ENCODE data around the gene PRDM4. TPM values are rescaled to one million over a fixed set of nuclear protein-coding genes. Genes with fewer than 3 reads are reported as not detected.

Gene PRDM4
- polyA plus RNA-seq, 1 of the 3 experiments (the other 2 are of a cell fraction): 22.1 TPM

DNA sequence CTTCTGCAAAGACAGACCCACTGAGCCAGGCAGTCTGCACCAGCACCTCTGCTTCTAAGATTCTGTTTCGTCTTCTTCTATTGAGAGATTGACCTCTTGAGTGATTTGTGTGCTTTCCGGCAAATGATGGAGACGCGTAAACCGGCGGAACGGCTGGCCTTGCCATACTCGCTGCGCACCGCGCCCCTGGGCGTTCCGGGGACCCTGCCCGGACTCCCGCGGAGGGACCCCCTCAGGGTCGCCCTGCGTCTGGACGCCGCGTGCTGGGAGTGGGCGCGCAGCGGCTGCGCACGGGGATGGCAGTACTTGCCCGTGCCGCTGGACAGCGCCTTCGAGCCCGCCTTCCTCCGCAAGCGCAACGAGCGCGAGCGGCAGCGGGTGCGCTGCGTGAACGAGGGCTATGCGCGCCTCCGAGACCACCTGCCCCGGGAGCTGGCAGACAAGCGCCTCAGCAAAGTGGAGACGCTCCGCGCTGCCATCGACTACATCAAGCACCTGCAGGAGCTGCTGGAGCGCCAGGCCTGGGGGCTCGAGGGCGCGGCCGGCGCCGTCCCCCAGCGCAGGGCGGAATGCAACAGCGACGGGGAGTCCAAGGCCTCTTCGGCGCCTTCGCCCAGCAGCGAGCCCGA, 14.3 kb upstream of the PRDM4 start (continued):
- TF ChIP-seq, protein P1, sequence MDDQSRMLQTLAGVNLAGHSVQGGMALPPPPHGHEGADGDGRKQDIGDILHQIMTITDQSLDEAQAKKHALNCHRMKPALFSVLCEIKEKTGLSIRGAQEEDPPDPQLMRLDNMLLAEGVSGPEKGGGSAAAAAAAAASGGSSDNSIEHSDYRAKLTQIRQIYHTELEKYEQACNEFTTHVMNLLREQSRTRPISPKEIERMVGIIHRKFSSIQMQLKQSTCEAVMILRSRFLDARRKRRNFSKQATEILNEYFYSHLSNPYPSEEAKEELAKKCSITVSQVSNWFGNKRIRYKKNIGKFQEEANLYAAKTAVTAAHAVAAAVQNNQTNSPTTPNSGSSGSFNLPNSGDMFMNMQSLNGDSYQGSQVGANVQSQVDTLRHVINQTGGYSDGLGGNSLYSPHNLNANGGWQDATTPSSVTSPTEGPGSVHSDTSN (IDR thresholded peaks at IDR 0.05): no peak
- no peak for TF ChIP-seq RXRA (IDR thresholded peaks at IDR 0.05; ENCODE audit: borderline replicate concordance, low read depth)
- TF ChIP-seq SMC3 (IDR thresholded peaks at IDR 0.05; ENCODE audit: low read depth, low read length): no peak
- no peak for TF ChIP-seq YY1 (IDR thresholded peaks at IDR 0.05; ENCODE audit: low read depth)

DNA sequence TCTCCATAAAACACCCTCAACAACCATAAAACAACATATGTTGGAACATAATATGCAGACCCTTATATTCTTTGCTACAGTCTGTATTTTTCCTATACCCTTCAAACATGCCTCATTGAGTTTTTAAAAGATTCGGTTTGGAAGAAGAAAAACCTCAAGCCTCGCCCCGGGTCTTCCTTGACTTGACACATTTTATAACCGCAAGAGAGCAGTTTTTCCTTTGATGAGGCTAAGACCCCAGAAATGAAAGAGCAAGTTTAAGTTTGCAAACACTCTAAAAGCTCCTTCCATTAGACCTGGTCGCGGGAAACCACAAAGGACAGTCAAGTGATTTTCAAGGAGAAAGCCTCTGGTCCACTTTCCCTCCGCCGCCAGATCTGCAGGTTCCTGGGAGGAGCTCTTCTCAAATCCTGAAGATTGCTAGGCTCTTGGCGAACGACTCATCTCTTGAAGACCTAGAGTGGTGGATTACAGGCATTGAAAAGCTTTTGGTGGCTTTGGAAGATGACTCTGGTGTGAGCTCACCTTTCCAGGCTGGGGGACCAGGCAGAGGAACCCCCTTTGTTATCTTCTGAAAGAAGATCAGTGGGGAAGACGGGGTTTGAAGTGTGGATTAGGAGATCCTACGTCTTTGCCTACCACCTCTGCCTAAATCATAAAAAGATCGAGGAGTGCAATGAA, 13.6 kb upstream of the PRDM4 start, which contains the start of gene ASCL4:
Gene ASCL4, plus strand, starts transcription at position 356 of the 681 bp plus-strand sequence. CDS start 515 bp downstream, outside the sequence.
- H4K20me1 ChIP-seq (ENCODE audit: insufficient read depth): no peaks in the 10 kb centered on the region
- peaks cover 23% of the 10 kb centered on the region for H3K27me3 ChIP-seq (ENCODE audit: insufficient read depth)
- no peaks in the 10 kb centered on the region for H3K36me3 ChIP-seq (replicated peaks in 1 of 2; ENCODE audit: control insufficient read depth in 1 of 2, insufficient read depth in 2 of 2, low read length in 1 of 2)
- no peak within 1 kb of the TSS for H3K9ac ChIP-seq
- H3K9me2 ChIP-seq: no peaks in the 10 kb centered on the region
- no peak for DNase-seq
- WGBS (ENCODE audit: low lambda C conversion rate): 42% methylated on average over 13 of the region's 13 CpGs
- H3K79me2 ChIP-seq (ENCODE audit: insufficient read depth): no peaks in the 10 kb centered on the region
- no peak within 1 kb of the TSS for H3K27ac ChIP-seq (ENCODE audit: low read depth in 2 of 2, low read length in 1 of 2)
- ChIA-PET POLR2A (no interaction called here), CTCF (interaction anchor here (0.9 to 1.8 kb wide), 3 partner anchors 9 to 855 kb away, joined by 3 to 4 read pairs (median 4); no protein-coding TSS in a partner anchor)
- no peaks in the 10 kb centered on the region; a peak in 1 of 4 replicates for H3K4me1 ChIP-seq (ENCODE audit: control insufficient read depth in 1 of 2, insufficient read depth in 2 of 2, low read depth in 1 of 2, low read length in 1 of 2)
- H3K4me2 ChIP-seq: no peak within 1 kb of the TSS
- H2AFZ ChIP-seq (ENCODE audit: low read depth): no peak within 1 kb of the TSS
- no peaks in the 10 kb centered on the region for H3K9me3 ChIP-seq
- no peaks in the 10 kb centered on the region for H3F3A ChIP-seq (replicated peaks; ENCODE audit: insufficient read depth)
- TF ChIP-seq, protein P2, sequence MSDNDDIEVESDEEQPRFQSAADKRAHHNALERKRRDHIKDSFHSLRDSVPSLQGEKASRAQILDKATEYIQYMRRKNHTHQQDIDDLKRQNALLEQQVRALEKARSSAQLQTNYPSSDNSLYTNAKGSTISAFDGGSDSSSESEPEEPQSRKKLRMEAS (IDR thresholded peaks at IDR 0.05; ENCODE audit: low read depth): no peak
- no peak for TF ChIP-seq SIN3A (IDR thresholded peaks at IDR 0.05; ENCODE audit: borderline replicate concordance, low read depth, low read length)
- peak within 1 kb of the TSS in 1 of 2 experiments; percentile 23; a peak in 1 of 4 replicates for H3K4me3 ChIP-seq (ENCODE audit: low read depth in 2 of 2, low read length in 1 of 2)

DNA sequence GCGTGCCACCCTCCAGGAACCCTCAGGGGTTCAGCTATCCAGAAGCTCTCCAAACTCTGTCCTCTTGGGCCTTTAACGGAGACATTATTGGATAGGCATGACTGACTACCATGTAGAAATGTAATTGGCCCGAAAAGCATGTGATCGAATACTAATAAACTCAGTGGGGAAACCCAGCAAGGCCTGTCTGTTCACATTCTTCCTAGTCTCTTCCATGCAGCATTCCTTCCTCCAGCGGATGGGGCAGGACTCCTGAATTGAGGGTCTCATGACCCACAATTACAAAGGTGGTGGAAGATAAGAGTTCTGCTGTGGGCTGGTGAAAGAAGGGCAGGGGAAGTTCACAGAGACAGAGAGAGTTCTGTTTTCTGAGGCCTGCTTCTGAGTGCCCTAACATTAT, 6.5 kb upstream of the PRDM4 start:
- no peaks in the 10 kb centered on the region for H4K20me1 ChIP-seq (ENCODE audit: insufficient read depth)
- H3K9me3 ChIP-seq: no peaks in the 10 kb centered on the region
- H2AFZ ChIP-seq (ENCODE audit: low read depth): no peak overlapping the region
- no peaks in the 10 kb centered on the region for H3K36me3 ChIP-seq (replicated peaks in 1 of 2; ENCODE audit: control insufficient read depth in 1 of 2, insufficient read depth in 2 of 2, low read length in 1 of 2)
- H3K27me3 ChIP-seq (ENCODE audit: insufficient read depth): no peaks in the 10 kb centered on the region; the same call in 1 of the 2 replicates
- DNase-seq: no peak
- H3K4me1 ChIP-seq (ENCODE audit: control insufficient read depth in 1 of 2, insufficient read depth in 2 of 2, low read depth in 1 of 2, low read length in 1 of 2): no peaks in the 10 kb centered on the region
- ChIA-PET POLR2A (no interaction called here), CTCF (interaction anchor here (1.3 kb wide), 1 partner anchor 9 kb away, joined by 4 read pairs; no protein-coding TSS in a partner anchor)
- H3K79me2 ChIP-seq (ENCODE audit: insufficient read depth): no peaks in the 10 kb centered on the region
- H3K4me3 ChIP-seq (ENCODE audit: low read depth in 2 of 2, low read length in 1 of 2): no peak overlapping the region
- H3F3A ChIP-seq (replicated peaks; ENCODE audit: insufficient read depth): no peaks in the 10 kb centered on the region
- H3K9ac ChIP-seq: no peak overlapping the region
- WGBS (ENCODE audit: low lambda C conversion rate): 54% methylated on average over 5 of the region's 5 CpGs
- no peaks in the 10 kb centered on the region for H3K9me2 ChIP-seq
- no peak overlapping the region for H3K27ac ChIP-seq (ENCODE audit: low read depth in 2 of 2, low read length in 1 of 2)
- no peak overlapping the region for H3K4me2 ChIP-seq
- TF ChIP-seq TEAD4 (IDR thresholded peaks at IDR 0.05; ENCODE audit: borderline replicate concordance, insufficient read depth) (no peak), TCF12 (IDR thresholded peaks at IDR 0.05) (no peak), GATA2 (CRISPR knock-in tag; IDR thresholded peaks at IDR 0.05) (no peak), RAD21 (IDR thresholded peaks at IDR 0.05; ENCODE audit: low read length) (no peak), SMC3 (IDR thresholded peaks at IDR 0.05; ENCODE audit: low read depth, low read length) (no peak), TAF1 (IDR thresholded peaks at IDR 0.05; ENCODE audit: borderline replicate concordance, low read depth, low read length) (no peak), NRF1 (IDR thresholded peaks at IDR 0.05; ENCODE audit: low read depth, low read length) (no peak), RFX5 (IDR thresholded peaks at IDR 0.05; ENCODE audit: low read length) (no peak), MEF2A (IDR thresholded peaks at IDR 0.05; ENCODE audit: borderline replicate concordance, low read depth) (no peak), FOSL2 (IDR thresholded peaks at IDR 0.05; ENCODE audit: borderline replicate concordance, low read depth) (no peak), JUND (IDR thresholded peaks at IDR 0.05) (no peak), CHD2 (IDR thresholded peaks at IDR 0.05; ENCODE audit: low read length, partially characterized antibody) (no peak), ELF1 (IDR thresholded peaks at IDR 0.05) (no peak), GABPA (IDR thresholded peaks at IDR 0.05; ENCODE audit: low read depth) (no peak), EZH2phosphoT487 (IDR thresholded peaks at IDR 0.05; ENCODE audit: borderline replicate concordance, low read depth) (no peak)
- TF ChIP-seq, protein P1 (IDR thresholded peaks at IDR 0.05): no peak
- TF ChIP-seq, protein P3, sequence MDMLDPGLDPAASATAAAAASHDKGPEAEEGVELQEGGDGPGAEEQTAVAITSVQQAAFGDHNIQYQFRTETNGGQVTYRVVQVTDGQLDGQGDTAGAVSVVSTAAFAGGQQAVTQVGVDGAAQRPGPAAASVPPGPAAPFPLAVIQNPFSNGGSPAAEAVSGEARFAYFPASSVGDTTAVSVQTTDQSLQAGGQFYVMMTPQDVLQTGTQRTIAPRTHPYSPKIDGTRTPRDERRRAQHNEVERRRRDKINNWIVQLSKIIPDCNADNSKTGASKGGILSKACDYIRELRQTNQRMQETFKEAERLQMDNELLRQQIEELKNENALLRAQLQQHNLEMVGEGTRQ (IDR thresholded peaks at IDR 0.05; ENCODE audit: borderline replicate concordance, low read depth, low read length): no peak
- TF ChIP-seq, protein P4, sequence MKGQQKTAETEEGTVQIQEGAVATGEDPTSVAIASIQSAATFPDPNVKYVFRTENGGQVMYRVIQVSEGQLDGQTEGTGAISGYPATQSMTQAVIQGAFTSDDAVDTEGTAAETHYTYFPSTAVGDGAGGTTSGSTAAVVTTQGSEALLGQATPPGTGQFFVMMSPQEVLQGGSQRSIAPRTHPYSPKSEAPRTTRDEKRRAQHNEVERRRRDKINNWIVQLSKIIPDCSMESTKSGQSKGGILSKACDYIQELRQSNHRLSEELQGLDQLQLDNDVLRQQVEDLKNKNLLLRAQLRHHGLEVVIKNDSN (IDR thresholded peaks at IDR 0.05; ENCODE audit: borderline replicate concordance, low read depth): no peak
